ENCODE results near the gene GIGYF1. TPM values are rescaled to one million over a fixed set of nuclear protein-coding genes. Genes with fewer than 3 reads are reported as not detected.

GIGYF1 gene
- polyA plus RNA-seq, 1 donor (not counting 4 experiments of a cell fraction or from before 2014, with no cell fraction given) = 4.0 TPM

- H3K36me3 ChIP-seq (ENCODE audit: control insufficient read depth in 2 of 2, extremely low read depth in 1 of 2, insufficient read depth in 2 of 2, low read length in 2 of 2) = peaks cover 23% of the 10 kb centered on the region in 2 experiments
- H3K9me3 ChIP-seq (ENCODE audit: control insufficient read depth, low read depth, low read length) = no peaks in the 10 kb centered on the region
- no peak overlapping the region for H3K4me2 ChIP-seq (ENCODE audit: control insufficient read depth, extremely low read depth, insufficient read depth, low read depth, low read length)
- H3K9me1 ChIP-seq (ENCODE audit: control insufficient read depth, extremely low read depth, insufficient read depth, low read length) = no peaks in the 10 kb centered on the region
- TF ChIP-seq EZH2 (IDR thresholded peaks at IDR 0.05; ENCODE audit: low read length) = no peak
- no peak for TF ChIP-seq CTCF (optimal IDR thresholded peaks at IDR 0.05 in 1 of 3, IDR thresholded peaks at IDR 0.05 in 1 of 3, conservative IDR thresholded peaks at IDR 0.05 in 1 of 3; ENCODE audit: extremely low read depth in 1 of 3, insufficient read depth in 2 of 3, low read length in 3 of 3)
- H4K20me1 ChIP-seq (ENCODE audit: control insufficient read depth, extremely low read depth, insufficient read depth, low read length) = peaks cover 1% of the 10 kb centered on the region
- DNase-seq (ENCODE audit: low read depth, low spot score) (no peak), FAIRE-seq (no peak)
- no peak overlapping the region for H3K27ac ChIP-seq (ENCODE audit: control insufficient read depth, insufficient read depth, low read length)
- peaks cover 5% of the 10 kb centered on the region for H3K4me1 ChIP-seq (ENCODE audit: control insufficient read depth, extremely low read depth, insufficient read depth, low read length)
- no peaks in the 10 kb centered on the region for H3K27me3 ChIP-seq (ENCODE audit: control insufficient read depth, extremely low read depth, insufficient read depth, low read length)
- peaks cover 13% of the 10 kb centered on the region for H3K79me2 ChIP-seq (ENCODE audit: control insufficient read depth, insufficient read depth, low read length)
- H2AFZ ChIP-seq (ENCODE audit: control insufficient read depth, low read length) = no peak overlapping the region
- dilution Hi-C loops (cut with MboI; ENCODE audit: extremely low pct_ligation_motif_present, low sequenced_read_pairs) = no loop called here
- H3K4me3 ChIP-seq (ENCODE audit: control insufficient read depth in 2 of 3, extremely low read depth in 1 of 3, insufficient read depth in 2 of 3, low read depth in 1 of 3, low read length in 3 of 3) = no peak overlapping the region
- H3K9ac ChIP-seq (ENCODE audit: control insufficient read depth, extremely low read depth, insufficient read depth, low read length) = no peak overlapping the region
These were observed 9.5 kb downstream of the GIGYF1 start for GRCh38 chr7:100684534-100685042.

GRCh38 chr7:100683659-100684533 is 10.2 kb downstream of the GIGYF1 start:
- FAIRE-seq (no peak), DNase-seq (ENCODE audit: low read depth, low spot score) (no peak)
- Histone ChIP-seq H2AFZ (ENCODE audit: control insufficient read depth, low read length) (no peak overlapping the region), H3K9me1 (ENCODE audit: control insufficient read depth, extremely low read depth, insufficient read depth, low read length) (no peaks in the 10 kb centered on the region), H3K9me3 (ENCODE audit: control insufficient read depth, low read depth, low read length) (no peaks in the 10 kb centered on the region), H3K27ac (ENCODE audit: control insufficient read depth, insufficient read depth, low read length) (no peak overlapping the region), H4K20me1 (ENCODE audit: control insufficient read depth, extremely low read depth, insufficient read depth, low read length) (peaks cover 3% of the 10 kb centered on the region), H3K9ac (ENCODE audit: control insufficient read depth, extremely low read depth, insufficient read depth, low read length) (no peak overlapping the region), H3K4me3 (ENCODE audit: control insufficient read depth in 2 of 3, extremely low read depth in 1 of 3, insufficient read depth in 2 of 3, low read depth in 1 of 3, low read length in 3 of 3) (no peak overlapping the region), H3K4me1 (ENCODE audit: control insufficient read depth, extremely low read depth, insufficient read depth, low read length) (peaks cover 6% of the 10 kb centered on the region), H3K79me2 (ENCODE audit: control insufficient read depth, insufficient read depth, low read length) (peaks cover 6% of the 10 kb centered on the region), H3K27me3 (ENCODE audit: control insufficient read depth, extremely low read depth, insufficient read depth, low read length) (no peaks in the 10 kb centered on the region), H3K36me3 (ENCODE audit: control insufficient read depth in 2 of 2, extremely low read depth in 1 of 2, insufficient read depth in 2 of 2, low read length in 2 of 2) (peaks cover 23 to 26% of the 10 kb centered on the region in 2 experiments), H3K4me2 (ENCODE audit: control insufficient read depth, extremely low read depth, insufficient read depth, low read depth, low read length) (no peak overlapping the region)
- dilution Hi-C loops (cut with MboI; ENCODE audit: extremely low pct_ligation_motif_present, low sequenced_read_pairs) = no loop called here
- TF ChIP-seq CTCF (optimal IDR thresholded peaks at IDR 0.05 in 1 of 3, IDR thresholded peaks at IDR 0.05 in 1 of 3, conservative IDR thresholded peaks at IDR 0.05 in 1 of 3; ENCODE audit: extremely low read depth in 1 of 3, insufficient read depth in 2 of 3, low read length in 3 of 3) = no peak
- no peak for TF ChIP-seq EZH2 (IDR thresholded peaks at IDR 0.05; ENCODE audit: low read length)
